T-helper 1 cell treated with Interleukin-12 subunit alpha and Interleukin-12 subunit beta and Interleukin-4 antibody, amounts not matched to agents 30 ng/mL and 1 ng/mL, for 36 hours (primary cell): ENCODE data around the gene STIM1. TPM values are rescaled to one million over a fixed set of nuclear protein-coding genes. Genes with fewer than 3 reads are reported as not detected.
"Not testable (repeated sequence)": the region's sequence is repeated elsewhere in the genome, so short reads cannot be mapped to it uniquely, and the experiment has no call there.

Source experiments
- intact Hi-C: fragments of 100-400 bp; cut with micrococcal nuclease; formaldehyde crosslinking; loops from one replicate; pipeline ENCODE4 v1.15.1; 2024
- total RNA-seq: library from RNA; stranded (reverse); gene quantifications from 2 replicates; pipeline ENCODE4 v1.2.3, GENCODE V29; 2022

Gene STIM1
- total RNA-seq, 1 donor from 2014 or later = 110 TPM

DNA sequence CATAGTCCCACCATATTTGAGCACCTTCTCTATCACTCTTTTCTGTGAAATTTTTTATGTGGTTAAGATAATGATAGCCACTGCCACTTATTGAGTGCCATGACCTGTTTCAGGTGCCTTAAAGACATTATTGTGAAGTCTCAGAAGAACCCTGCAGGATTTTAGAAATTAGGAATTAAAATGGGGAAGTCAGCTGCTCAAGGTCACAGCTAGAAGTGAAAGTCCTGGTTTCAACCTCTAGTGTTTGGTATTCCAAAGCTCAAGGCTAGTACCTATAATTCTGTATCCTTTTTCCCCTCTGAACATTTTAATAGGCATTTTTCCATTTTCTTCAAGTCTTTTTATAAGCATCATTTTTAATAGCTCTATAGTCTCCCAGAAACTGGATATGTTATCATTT, 230.1 kb downstream of the STIM1 start:
- intact Hi-C loops = no loop called here

- intact Hi-C loops = no loop called here
These were observed 231.3 kb downstream of the STIM1 start for GRCh38 chr11:4086575-4087353.

DNA sequence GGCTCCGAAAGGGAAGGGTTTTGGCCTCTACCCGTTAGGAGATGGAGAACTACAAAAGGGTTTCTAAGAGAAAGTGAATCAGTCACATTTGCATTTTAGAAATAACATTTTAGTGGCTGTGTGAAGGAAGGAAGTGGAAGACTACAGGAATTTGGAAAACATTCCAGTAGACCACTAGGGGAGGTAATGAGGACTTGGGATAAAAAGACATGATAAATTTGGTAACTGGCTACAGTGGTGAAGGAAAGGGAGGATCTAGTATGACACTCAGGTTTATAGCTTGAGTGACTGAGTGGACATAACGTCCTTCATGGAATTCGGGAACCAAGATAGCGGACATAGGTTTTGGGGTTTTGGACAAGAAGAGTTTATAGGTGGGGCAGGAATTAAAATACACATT, 232.1 kb downstream of the STIM1 start:
- intact Hi-C loops = no loop called here

DNA sequence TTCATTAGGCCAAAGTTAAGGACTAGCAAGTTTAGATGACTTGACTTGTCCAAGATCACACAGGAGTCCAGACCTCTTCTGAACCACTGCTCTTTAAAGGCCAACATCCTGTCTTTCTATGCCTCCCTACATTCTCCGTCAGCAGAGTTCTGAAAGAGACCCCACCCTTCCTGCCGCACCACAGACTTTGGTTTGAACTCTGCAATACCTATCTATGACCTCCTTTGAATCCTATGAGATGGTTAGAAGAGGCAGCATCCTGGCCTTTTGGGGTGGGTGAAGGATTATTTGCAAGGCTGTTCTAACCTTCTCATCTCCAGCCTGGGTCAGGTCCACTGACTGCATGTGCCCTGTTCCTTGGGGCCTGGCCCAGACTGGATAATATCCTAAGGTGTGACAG, 234.8 kb downstream of the STIM1 start:
- intact Hi-C loops = loop anchor here (1.0 kb wide), 2 partner anchors 236 to 249 kb away; no protein-coding TSS in a partner anchor

GRCh38 chr11:4092026-4092425, 236.6 kb downstream of the STIM1 start:
- intact Hi-C loops = no loop called here

GRCh38 chr11:4093519-4094347, 238.3 kb downstream of the STIM1 start:
- intact Hi-C loops = loop anchor here (1.0 to 2.0 kb wide), 6 partner anchors 239 to 1101 kb away; partner anchors contain the start of genes NAP1L4, NUP98 and TRIM21

DNA sequence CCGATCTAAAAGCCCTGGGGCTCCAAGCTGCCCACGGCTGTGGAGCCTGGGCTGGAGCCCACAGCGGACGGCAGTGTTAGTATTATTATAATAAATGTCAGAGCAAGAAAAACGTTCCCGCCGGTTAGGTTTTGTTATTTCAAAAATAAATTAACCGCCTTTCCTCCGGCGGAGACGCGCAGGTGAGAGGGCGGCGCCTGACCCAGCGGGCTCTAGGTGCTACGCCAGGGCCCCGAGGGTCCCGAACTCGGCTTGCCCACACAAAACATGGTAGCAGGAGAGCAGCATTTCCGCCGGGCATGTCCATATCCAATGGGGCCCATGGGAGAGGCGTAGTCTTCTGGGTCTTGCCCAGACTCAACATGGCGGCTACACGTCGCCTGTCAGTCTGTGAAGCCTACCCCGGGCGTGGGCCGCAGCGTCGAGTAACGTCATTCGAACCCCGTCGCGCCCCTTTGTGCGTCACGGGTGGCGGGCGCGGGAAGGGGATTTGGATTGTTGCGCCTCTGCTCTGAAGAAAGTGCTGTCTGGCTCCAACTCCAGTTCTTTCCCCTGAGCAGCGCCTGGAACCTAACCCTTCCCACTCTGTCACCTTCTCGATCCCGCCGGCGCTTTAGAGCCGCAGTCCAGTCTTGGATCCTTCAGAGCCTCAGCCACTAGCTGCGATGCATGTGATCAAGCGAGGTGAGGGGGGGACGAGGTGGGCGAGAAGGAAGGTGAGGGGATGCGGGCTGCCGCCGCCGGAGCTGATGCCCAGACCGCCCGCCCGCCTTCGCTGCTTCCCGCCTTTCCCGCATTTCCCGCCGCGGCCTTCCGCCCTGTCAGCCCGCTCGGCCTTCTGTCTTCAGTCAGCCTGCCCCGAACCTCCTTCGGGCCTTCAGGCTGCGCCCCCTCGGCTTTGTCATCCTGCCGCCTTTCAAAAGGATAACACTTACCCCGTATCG, 239.2 kb downstream of the STIM1 start, which contains the start of gene RRM1:
Gene RRM1 (plus strand): TSS at position 452 of the 944 bp plus-strand sequence. CDS start 214 bp downstream, at position 666.
- intact Hi-C loops = loop anchor here (1.0 to 2.0 kb wide), 7 partner anchors 240 to 1102 kb away; partner anchors contain the start of genes NAP1L4, NUP98, TRIM21 and TRIM68

DNA sequence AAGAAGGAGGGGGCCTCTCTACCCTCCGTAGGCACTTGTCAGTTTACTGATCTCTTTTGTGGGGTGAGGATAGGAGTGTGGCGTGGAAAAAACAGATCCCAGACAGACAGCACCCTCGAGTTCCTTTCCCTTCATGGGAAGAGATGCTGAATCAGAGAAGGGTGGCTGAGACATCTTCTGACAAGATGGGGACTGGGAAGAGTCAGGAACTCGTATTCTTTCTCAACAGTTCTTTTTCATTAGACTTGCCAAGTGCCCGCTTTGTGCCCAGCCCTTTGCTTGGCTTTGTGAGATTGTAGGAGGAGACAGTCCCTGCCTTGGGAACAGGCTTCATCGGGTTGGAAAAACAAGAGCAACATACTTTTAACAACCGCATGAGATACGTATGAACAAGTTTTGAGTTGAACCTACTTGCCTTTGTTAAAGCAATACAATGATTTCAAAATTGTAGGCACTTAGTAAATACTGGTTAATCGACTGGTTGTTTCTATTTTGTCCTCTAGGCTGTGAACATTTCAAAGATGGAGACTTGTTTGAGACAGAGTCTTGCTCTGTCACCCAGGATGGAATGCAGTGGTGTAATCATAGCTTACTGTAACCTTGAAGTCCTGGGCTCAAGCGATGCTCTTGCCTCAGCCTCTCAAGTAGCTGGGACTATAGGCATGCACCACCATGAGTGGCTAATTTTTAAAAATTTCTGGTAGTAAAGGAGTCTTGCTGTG, 240.2 kb downstream of the STIM1 start:
- intact Hi-C loops = loop anchor here (1.0 to 2.0 kb wide), 4 partner anchors 297 to 1103 kb away; partner anchors contain the start of genes NAP1L4, TRIM21 and TRIM68

DNA sequence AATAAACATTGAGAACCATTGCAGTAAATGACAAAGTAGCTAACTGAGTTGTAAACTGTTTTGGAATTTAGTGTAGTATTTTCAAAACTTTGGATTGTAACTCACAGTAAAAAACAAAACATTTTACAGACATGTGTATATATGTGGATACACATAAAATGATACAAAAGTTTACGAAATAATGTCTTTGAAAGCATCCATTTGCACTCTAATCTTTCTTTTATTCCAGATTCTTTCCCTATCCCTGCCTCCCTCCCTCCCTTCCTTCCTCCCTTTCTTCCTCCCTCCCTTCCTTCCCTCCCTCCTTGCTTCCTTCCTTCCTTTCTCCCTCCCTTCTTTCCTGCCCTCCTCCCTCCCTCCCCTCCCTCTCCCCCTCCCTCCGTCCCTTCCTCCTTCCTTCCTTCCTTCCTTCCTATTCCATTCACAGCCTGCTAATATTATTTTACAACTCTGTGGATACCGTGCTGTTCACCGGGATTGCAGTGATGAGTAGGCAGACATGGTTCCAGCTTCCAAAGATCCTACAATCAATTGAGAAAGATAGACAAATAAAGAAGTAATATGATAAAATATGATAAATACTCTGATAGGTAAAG, 242.7 kb downstream of the STIM1 start:
- intact Hi-C loops = no loop called here

- intact Hi-C loops = no loop called here
These were observed 247.2 kb downstream of the STIM1 start for GRCh38 chr11:4102711-4103110.

DNA sequence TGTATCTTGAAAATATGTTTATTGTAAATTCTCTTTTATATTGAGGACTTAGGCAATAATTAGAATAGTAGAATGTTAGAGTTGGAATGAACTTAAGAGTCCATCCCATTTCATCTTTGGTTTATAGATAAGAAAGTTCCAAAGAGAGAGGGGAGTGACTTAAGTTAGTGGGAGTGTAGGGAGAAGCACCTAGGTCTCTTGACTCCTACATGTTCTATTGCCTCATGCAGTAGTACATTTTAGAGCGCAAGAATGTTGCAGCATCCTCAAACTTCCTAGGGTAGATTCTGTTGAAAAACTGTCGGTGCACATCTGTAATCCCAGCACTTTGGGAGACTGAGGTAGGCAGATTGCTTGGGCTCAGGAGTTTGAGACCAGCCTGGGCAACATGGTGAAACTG, 247.8 kb downstream of the STIM1 start:
- intact Hi-C loops = no loop called here

- intact Hi-C loops = no loop called here
These were observed 250.5 kb downstream of the STIM1 start for GRCh38 chr11:4105916-4106315.

DNA sequence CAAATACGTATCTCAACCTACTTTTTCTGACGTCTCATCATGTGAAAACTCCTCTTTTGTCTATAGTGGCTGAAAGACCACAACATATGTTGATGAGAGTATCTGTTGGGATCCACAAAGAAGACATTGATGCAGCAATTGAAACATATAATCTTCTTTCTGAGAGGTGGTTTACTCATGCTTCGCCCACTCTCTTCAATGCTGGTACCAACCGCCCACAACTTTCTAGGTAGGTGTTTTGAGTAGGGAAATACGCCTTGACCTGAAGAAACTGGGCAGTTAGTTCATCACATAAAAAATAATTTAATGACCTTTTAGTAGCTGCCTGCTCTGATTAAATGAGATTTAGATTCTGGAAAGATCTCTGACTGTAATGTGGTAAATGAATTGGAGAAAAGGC, 256.4 kb downstream of the STIM1 start:
- intact Hi-C loops = no loop called here

DNA sequence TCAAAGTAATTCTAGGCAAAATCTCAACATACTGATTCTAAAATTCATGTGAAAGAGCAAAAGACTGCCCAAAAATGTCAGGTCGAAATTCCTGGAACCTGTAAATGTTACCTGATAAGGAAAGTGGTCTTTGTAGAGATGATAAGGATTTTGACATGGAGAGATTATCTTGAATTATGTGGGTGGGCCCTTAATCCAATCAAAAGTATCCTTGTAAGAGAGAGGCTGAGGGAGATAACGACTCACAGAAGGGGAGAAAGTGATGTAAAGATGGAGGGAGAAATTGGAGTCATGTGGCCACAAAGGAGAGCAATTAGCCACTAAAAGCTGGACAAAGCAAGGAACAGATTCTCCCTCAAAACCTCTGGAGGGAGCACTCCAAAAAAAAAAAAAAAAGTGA, 259.7 kb downstream of the STIM1 start:
- intact Hi-C loops = no loop called here

DNA sequence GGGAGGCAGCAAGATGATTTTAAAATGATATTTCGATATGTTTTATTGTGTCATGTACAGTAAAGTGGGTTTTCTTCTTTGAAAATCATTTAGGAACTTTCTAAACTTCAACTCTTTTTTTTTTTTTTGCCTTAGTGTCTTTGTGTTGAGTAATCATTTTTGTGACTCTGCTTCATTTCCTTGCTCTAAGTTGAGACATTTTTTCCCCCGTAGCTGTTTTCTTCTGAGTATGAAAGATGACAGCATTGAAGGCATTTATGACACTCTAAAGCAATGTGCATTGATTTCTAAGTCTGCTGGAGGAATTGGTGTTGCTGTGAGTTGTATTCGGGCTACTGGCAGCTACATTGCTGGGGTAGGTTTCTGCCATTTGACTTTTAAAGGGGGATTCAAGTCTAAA, 262.6 kb downstream of the STIM1 start:
- intact Hi-C loops = no loop called here

DNA sequence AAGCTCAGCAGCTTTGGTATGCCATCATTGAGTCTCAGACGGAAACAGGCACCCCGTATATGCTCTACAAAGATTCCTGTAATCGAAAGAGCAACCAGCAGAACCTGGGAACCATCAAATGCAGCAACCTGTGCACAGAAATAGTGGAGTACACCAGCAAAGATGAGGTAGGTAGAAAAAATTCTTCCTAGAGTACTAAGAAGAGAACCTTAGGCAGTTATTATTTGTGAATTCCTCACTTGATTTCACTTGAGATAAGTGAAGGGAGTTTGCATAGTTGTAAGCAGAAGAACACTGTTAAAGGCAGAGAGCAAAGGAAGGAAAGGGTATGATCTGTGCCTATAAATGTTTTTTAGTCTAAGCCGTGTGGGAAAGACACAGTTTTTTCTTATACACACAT, 267.8 kb downstream of the STIM1 start:
- intact Hi-C loops = no loop called here

- intact Hi-C loops = no loop called here
These were observed 269.7 kb downstream of the STIM1 start for GRCh38 chr11:4125141-4125540.

DNA sequence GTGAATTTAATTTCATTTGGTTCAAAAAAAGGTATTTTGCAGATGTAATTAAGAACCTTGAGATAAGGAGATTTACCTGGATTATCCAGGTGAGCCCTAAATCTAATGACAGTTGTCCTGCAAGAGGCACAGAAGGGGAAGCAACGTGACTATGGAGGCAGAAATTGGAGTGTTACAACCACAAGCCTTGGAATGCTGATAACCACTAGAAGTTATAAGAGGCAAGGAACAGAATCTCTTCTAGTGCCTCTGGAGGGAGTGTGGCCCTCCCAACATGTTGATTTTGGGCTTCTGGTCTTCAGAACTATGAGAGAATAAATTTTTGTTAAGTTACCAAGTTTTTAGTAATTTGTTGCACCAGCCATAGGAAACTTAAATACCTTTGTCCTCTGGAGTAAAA, 271.9 kb downstream of the STIM1 start:
- intact Hi-C loops = no loop called here

DNA sequence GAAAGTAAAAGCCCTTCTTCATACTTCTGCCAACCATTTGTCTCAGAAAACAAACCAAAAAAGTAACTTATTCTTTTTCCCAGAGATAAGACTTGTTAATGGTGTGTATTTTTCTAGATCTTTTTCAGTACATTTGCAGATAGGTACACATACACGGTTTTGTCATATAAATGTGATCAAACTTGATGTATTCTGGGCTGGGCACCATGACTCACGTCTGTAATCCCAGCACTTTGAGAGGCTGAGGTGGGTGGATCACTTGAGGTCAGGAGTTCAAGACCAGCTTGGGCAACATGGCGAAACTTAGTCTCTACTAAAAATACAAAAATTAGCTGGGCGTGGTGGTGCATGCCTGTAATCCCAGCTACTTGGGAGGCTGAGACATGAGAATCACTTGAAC, 274.8 kb downstream of the STIM1 start:
- intact Hi-C loops = not testable (repeated sequence)

- intact Hi-C loops = no loop called here
These were observed 279.3 kb downstream of the STIM1 start for GRCh38 chr11:4134806-4135205.
